Naive B cell (primary cell): Measurements from ENCODE around the gene USP33. TPM values are rescaled to one million over a fixed set of nuclear protein-coding genes. Genes with fewer than 3 reads are reported as not detected.
"Not testable (repeated sequence)": the region's sequence is repeated elsewhere in the genome, so short reads cannot be mapped to it uniquely, and the experiment has no call there.

Experiments
- ATAC-seq, 2 donors: fragments of 150-1000 bp; cut with Tn5 transposase; 2 replicates each; pipeline ENCODE4 v1.10.0; 2021; ENCODE audit warnings: low read depth in 2 of 2, mild to moderate bottlenecking in 2 of 2, moderate library complexity in 2 of 2
- DNase-seq: peaks from one replicate; pipeline ENCODE4 v3.0.0; 2022
- H3K27ac Mint-ChIP-seq, 6 donors: one replicate each; pipeline ENCODE4 v1.8.0; 2020 to 2022; ENCODE audit warnings: mild to moderate bottlenecking in 6 of 6, mixed read lengths in 6 of 6, moderate library complexity in 5 of 6, inconsistent platforms in 2 of 6
- H3K27me3 Mint-ChIP-seq, 3 donors: one replicate each; pipeline ENCODE4 v1.8.0; 2021 to 2022; ENCODE audit warnings: mixed read lengths in 3 of 3, mild to moderate bottlenecking in 1 of 3
- H3K36me3 Mint-ChIP-seq, 2 donors: one replicate each; pipeline ENCODE4 v1.8.0; 2020 to 2022; ENCODE audit warnings: mixed read lengths in 2 of 2, inconsistent platforms in 1 of 2, mild to moderate bottlenecking in 1 of 2
- H3K4me1 Mint-ChIP-seq, 3 donors: one replicate each; pipeline ENCODE4 v1.8.0; 2020 to 2022; ENCODE audit warnings: mixed read lengths in 3 of 3, inconsistent platforms in 1 of 3, mild to moderate bottlenecking in 1 of 3, moderate library complexity in 1 of 3
- H3K4me3 Mint-ChIP-seq, 8 donors: one replicate each; pipeline ENCODE4 v1.8.0; 2020 to 2022; ENCODE audit warnings: mild to moderate bottlenecking in 8 of 8, mixed read lengths in 8 of 8, moderate library complexity in 8 of 8, inconsistent platforms in 2 of 8
- H3K9me3 Mint-ChIP-seq, 7 donors: one replicate each; pipeline ENCODE4 v1.8.0; 2020 to 2022; ENCODE audit warnings: mixed read lengths in 7 of 7, mild to moderate bottlenecking in 5 of 7, inconsistent platforms in 2 of 7, moderate library complexity in 1 of 7
- polyA plus RNA-seq, 6 donors: library from polyadenylated mRNA; unstranded; fragments of 300-500 nt; fragmentation: Illumina TruSeq; gene quantifications; one replicate each; pipeline ENCODE4 v1.2.3, GENCODE V29; 2021; ENCODE audit warnings: low read depth in 6 of 6

Gene USP33
- polyA plus RNA-seq, 6 donors from 2014 or later = 31.1 to 43.1 (median 37.6) TPM

- DNase-seq, H3K27me3 Mint-ChIP-seq, ATAC-seq, H3K9me3 Mint-ChIP-seq, H3K4me3 Mint-ChIP-seq, H3K36me3 Mint-ChIP-seq: not testable (repeated sequence)
- H3K4me1 Mint-ChIP-seq = peaks cover 20 to 41% (median 25%) of the 10 kb centered on the region in 3 donors
- H3K27ac Mint-ChIP-seq = peak overlapping the region in 2 of 6 donors; percentile 16 to 38
Observed at GRCh38 chr1:77674807-77675206, 84.8 kb downstream of the USP33 start.

DNA sequence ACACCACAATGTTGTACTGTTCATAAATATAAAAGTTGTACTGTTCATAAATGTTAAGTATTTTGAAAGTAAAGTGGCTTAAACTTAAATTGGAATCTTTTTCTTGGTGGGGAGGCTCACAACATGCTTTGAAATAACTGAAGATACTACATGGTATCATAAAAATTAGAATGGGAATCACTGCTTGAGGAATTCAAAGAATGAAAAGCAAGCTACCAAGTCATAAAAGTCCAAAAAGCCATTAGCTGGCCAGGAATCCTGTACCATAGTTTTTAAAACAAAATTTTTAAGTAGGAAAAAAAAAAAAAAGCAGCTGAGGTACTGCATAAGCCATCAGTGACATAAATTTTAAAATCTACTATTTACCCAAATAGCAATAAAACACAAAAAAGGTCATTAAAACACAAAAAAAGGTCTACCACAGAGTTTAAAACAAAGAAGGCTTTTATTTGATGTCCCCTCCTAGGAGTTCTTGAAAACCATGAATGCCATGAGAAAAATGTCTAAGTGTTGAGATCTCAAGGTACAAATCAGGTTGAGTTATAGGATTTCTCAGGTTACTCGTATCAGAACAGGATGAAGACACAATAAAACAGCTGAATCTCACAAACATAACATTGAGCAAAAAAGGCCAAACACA lies 85.8 kb downstream of the USP33 start:
- no peak for DNase-seq
- no peaks in the 10 kb centered on the region for H3K36me3 Mint-ChIP-seq
- no peaks in the 10 kb centered on the region for H3K9me3 Mint-ChIP-seq
- H3K27ac Mint-ChIP-seq = peak overlapping the region in 1 of 6 donors; percentile 57
- peaks cover 22 to 43% (median 25%) of the 10 kb centered on the region in 3 donors for H3K4me1 Mint-ChIP-seq
- ATAC-seq = no peak
- H3K27me3 Mint-ChIP-seq = no peaks in the 10 kb centered on the region
- H3K4me3 Mint-ChIP-seq = no peak overlapping the region

DNA sequence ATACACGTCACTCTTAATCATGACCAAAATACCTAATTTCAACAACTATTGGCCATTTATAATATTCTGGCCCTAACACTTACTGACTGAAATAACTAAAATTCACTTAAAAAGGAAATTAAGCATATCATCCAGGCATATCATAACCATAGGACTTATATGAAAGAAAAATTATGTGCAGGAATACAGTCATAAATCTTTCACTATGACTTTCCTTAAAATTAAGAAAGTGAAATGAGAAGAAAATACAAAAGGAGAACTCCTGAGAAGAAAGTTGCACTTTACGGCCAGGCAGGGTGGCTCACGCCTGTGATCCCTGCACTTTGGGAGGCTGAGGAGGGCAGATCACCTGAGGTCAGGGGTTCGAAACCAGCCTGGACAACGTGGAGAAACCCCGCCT lies 86.6 kb downstream of the USP33 start:
- Mint-ChIP-seq H3K27me3 (no peaks in the 10 kb centered on the region), H3K27ac (no peak overlapping the region), H3K4me3 (no peak overlapping the region), H3K36me3 (no peaks in the 10 kb centered on the region), H3K4me1 (peaks cover 16 to 39% (median 19%) of the 10 kb centered on the region in 3 donors), H3K9me3 (no peaks in the 10 kb centered on the region)
- DNase-seq (no peak), ATAC-seq (no peak)

GRCh38 chr1:77672374-77672773 lies 87.3 kb downstream of the USP33 start:
- ATAC-seq (no peak), DNase-seq (no peak)
- Mint-ChIP-seq H3K27me3 (no peaks in the 10 kb centered on the region), H3K36me3 (no peaks in the 10 kb centered on the region), H3K9me3 (no peaks in the 10 kb centered on the region), H3K4me3 (no peak overlapping the region), H3K4me1 (peaks cover 19 to 44% (median 19%) of the 10 kb centered on the region in 3 donors), H3K27ac (no peak overlapping the region)

- peak overlapping the region in 2 of 6 donors; percentile 31 to 42 for H3K27ac Mint-ChIP-seq
- no peaks in the 10 kb centered on the region for H3K9me3 Mint-ChIP-seq
- no peaks in the 10 kb centered on the region for H3K36me3 Mint-ChIP-seq
- peaks cover 21 to 48% (median 23%) of the 10 kb centered on the region in 3 donors for H3K4me1 Mint-ChIP-seq
- ATAC-seq (no peak), DNase-seq (no peak)
- H3K27me3 Mint-ChIP-seq = no peaks in the 10 kb centered on the region
- H3K4me3 Mint-ChIP-seq = no peak overlapping the region
Observed at GRCh38 chr1:77671836-77672235, 87.8 kb downstream of the USP33 start.

- Mint-ChIP-seq H3K9me3 (no peaks in the 10 kb centered on the region), H3K4me3 (no peak overlapping the region), H3K4me1 (peaks cover 25 to 49% (median 28%) of the 10 kb centered on the region in 3 donors), H3K36me3 (no peaks in the 10 kb centered on the region), H3K27me3 (no peaks in the 10 kb centered on the region), H3K27ac (peak overlapping the region in 1 of 6 donors; percentile 57)
- ATAC-seq = no peak
- no peak for DNase-seq
Observed at GRCh38 chr1:77670330-77670729, 89.3 kb downstream of the USP33 start.

- DNase-seq (no peak), ATAC-seq (no peak)
- no peaks in the 10 kb centered on the region for H3K27me3 Mint-ChIP-seq
- no peaks in the 10 kb centered on the region for H3K9me3 Mint-ChIP-seq
- H3K27ac Mint-ChIP-seq = no peak overlapping the region
- H3K4me3 Mint-ChIP-seq = no peak overlapping the region
- peaks cover 32 to 56% (median 36%) of the 10 kb centered on the region in 3 donors for H3K4me1 Mint-ChIP-seq
- no peaks in the 10 kb centered on the region for H3K36me3 Mint-ChIP-seq
Observed at GRCh38 chr1:77668924-77669449, 90.7 kb downstream of the USP33 start.

DNA sequence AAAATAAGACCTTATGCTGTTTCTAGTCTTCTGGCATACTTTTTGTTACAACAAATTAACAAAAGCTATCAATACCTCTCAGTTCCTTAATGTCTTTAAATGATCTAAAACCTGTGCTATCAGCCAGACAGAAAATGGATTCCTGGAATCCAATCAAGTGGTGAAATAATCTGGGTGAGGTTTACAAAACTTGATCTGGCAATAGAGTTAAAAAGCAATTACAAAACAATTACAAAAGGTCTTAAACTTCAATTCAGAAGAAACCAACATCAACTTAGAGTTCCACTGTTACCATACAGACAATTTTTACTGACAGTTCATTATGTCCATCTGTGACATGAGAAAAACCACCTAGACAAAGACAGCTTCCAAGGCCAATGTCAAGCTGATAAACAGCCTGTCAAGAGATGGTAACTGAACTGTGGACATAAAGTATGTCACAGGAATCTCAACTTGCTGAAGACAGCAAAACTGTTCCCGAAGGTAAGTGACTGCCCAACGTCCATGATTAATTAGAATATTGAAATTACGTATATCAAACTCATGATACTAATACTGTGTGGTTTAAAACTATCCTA lies 94.6 kb downstream of the USP33 start:
- peaks cover 0 to 8% of the 10 kb centered on the region in 2 donors for H3K36me3 Mint-ChIP-seq
- H3K27ac Mint-ChIP-seq = peak overlapping the region in 2 of 6 donors; percentile 23 to 49
- DNase-seq (no peak), ATAC-seq (no peak)
- H3K9me3 Mint-ChIP-seq = no peaks in the 10 kb centered on the region
- H3K27me3 Mint-ChIP-seq = no peaks in the 10 kb centered on the region
- H3K4me3 Mint-ChIP-seq = no peak overlapping the region
- peaks cover 34 to 65% (median 56%) of the 10 kb centered on the region in 3 donors for H3K4me1 Mint-ChIP-seq

- ATAC-seq = no peak
- no peaks in the 10 kb centered on the region for H3K27me3 Mint-ChIP-seq
- H3K9me3 Mint-ChIP-seq = no peaks in the 10 kb centered on the region
- no peak overlapping the region for H3K4me3 Mint-ChIP-seq
- no peak for DNase-seq
- peak overlapping the region in 2 of 6 donors; percentile 12 to 50 for H3K27ac Mint-ChIP-seq
- H3K36me3 Mint-ChIP-seq = peaks cover 0 to 9% of the 10 kb centered on the region in 2 donors
- peaks cover 24 to 50% (median 46%) of the 10 kb centered on the region in 3 donors for H3K4me1 Mint-ChIP-seq
Observed at GRCh38 chr1:77661696-77662095, 98.0 kb downstream of the USP33 start.

GRCh38 chr1:77659879-77660593 lies 99.6 kb downstream of the USP33 start:
- no peaks in the 10 kb centered on the region for H3K9me3 Mint-ChIP-seq
- H3K4me3 Mint-ChIP-seq = no peak overlapping the region
- H3K4me1 Mint-ChIP-seq = peaks cover 21 to 47% (median 44%) of the 10 kb centered on the region in 3 donors
- H3K27ac Mint-ChIP-seq = peak overlapping the region in 2 of 6 donors; percentile 11 to 61
- H3K36me3 Mint-ChIP-seq = peaks cover 0 to 9% of the 10 kb centered on the region in 2 donors
- H3K27me3 Mint-ChIP-seq = no peaks in the 10 kb centered on the region
- no peak for ATAC-seq
- DNase-seq = no peak

DNA sequence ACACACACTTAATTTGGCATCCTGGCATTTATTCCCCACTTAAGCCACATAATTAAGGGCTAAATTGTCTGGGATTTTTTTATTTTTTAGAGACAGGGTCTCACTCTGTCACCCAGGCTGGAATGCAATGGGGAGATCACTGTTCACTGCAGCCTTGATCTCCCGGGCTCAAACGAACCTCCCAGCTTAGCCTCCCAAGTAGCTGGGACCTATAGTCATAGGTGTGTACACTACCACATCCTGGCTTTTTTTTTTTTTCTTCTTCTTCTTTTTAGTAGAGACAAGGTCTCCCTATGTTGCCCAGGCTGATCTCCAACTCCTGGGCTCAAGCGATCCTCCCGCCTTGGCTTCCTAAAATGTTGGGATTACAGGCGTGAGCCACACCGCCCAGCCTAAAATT lies 101.4 kb downstream of the USP33 start:
- no peak for DNase-seq
- no peaks in the 10 kb centered on the region for H3K9me3 Mint-ChIP-seq
- peaks cover 0 to 9% of the 10 kb centered on the region in 2 donors for H3K36me3 Mint-ChIP-seq
- peaks cover 14 to 40% (median 38%) of the 10 kb centered on the region in 3 donors for H3K4me1 Mint-ChIP-seq
- no peak for ATAC-seq
- no peaks in the 10 kb centered on the region for H3K27me3 Mint-ChIP-seq
- no peak overlapping the region for H3K4me3 Mint-ChIP-seq
- H3K27ac Mint-ChIP-seq = no peak overlapping the region

DNA sequence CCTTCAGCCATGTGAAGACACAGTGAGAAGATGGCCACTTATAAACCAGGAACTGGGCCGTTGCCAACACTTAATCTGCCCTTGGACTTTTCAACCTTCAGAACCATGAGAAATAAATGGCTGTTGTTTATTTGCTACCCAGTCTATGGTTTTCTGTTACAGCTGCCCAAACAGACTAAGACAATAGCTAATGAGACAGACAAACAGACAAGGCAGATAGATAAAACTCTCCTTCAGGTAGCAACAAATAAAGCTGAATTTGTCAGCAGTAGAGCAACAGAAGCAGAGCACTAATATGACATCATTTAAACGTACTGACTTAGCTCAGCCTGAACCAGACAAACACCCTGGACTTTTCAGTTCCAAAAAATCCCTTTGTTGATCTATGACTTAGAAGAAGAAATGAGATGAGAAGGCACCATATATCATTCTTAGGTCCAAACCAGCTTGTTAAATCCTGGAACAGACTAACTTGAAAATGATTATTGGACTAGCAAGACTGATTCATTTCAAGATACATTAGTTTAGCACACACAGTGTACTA lies 104.1 kb downstream of the USP33 start:
- ATAC-seq = no peak
- Mint-ChIP-seq H3K27ac (peak overlapping the region in 2 of 6 donors; percentile 56 to 74), H3K9me3 (peaks cover 0 to 19% (median 8%) of the 10 kb centered on the region in 7 donors), H3K27me3 (no peaks in the 10 kb centered on the region), H3K4me1 (peaks cover 17 to 49% (median 40%) of the 10 kb centered on the region in 3 donors), H3K36me3 (peaks cover 9 to 16% of the 10 kb centered on the region in 2 donors), H3K4me3 (no peak overlapping the region)
- DNase-seq = no peak

GRCh38 chr1:77652970-77653516 lies 106.6 kb downstream of the USP33 start:
- H3K9me3 Mint-ChIP-seq = peaks cover 0 to 41% (median 29%) of the 10 kb centered on the region in 7 donors
- H3K27ac Mint-ChIP-seq = peak overlapping the region in 3 of 6 donors; percentile 2 to 38 (median 37)
- H3K4me1 Mint-ChIP-seq = peaks cover 12 to 49% (median 34%) of the 10 kb centered on the region in 3 donors
- no peak for ATAC-seq
- H3K27me3 Mint-ChIP-seq = no peaks in the 10 kb centered on the region
- no peak for DNase-seq
- H3K4me3 Mint-ChIP-seq = no peak overlapping the region
- H3K36me3 Mint-ChIP-seq = peaks cover 14 to 22% of the 10 kb centered on the region in 2 donors
